Measurements from ENCODE around the gene GIPC1.

GIPC1 gene

GRCh38 chr19:14494411-14494810 lies 1.5 kb downstream of the GIPC1 start:
- DNase-seq, result no peak

GRCh38 chr19:14492756-14493337 lies 3.1 kb downstream of the GIPC1 start:
- DNase-seq, result no peak

GRCh38 chr19:14487370-14488125 lies 8.4 kb downstream of the GIPC1 start:
- DNase-seq, result no peak

- no peak for DNase-seq
Measured at GRCh38 chr19:14482172-14482941, 13.6 kb downstream of the GIPC1 start.

- DNase-seq, result no peak
Measured at GRCh38 chr19:14480700-14481079, 15.2 kb downstream of the GIPC1 start.

- DNase-seq, result peak; percentile 82
Measured at GRCh38 chr19:14479975-14480699, 15.8 kb downstream of the GIPC1 start.

GRCh38 chr19:14479309-14479974 lies 16.5 kb downstream of the GIPC1 start:
- no peak for DNase-seq

- no peak for DNase-seq
Measured at GRCh38 chr19:14478113-14478545, 17.8 kb downstream of the GIPC1 start.

GRCh38 chr19:14477418-14478112 lies 18.4 kb downstream of the GIPC1 start:
- DNase-seq, result no peak

- no peak for DNase-seq
Measured at GRCh38 chr19:14476673-14477401, 19.1 kb downstream of the GIPC1 start.

- DNase-seq, result no peak
Measured at GRCh38 chr19:14476327-14476672, 19.6 kb downstream of the GIPC1 start.

- peak; percentile 68 for DNase-seq
Measured at GRCh38 chr19:14475251-14476073, 20.5 kb downstream of the GIPC1 start, which contains the start of gene PTGER1. Gene PTGER1, minus strand, starts transcription at chr19:14475354. Its CDS starts 1,034 bp downstream, at chr19:14474320.

- DNase-seq, result no peak
Measured at GRCh38 chr19:14474827-14475226, 21.1 kb downstream of the GIPC1 start.

- no peak for DNase-seq
Measured at GRCh38 chr19:14473978-14474578, 21.8 kb downstream of the GIPC1 start.

GRCh38 chr19:14473073-14473977 lies 22.6 kb downstream of the GIPC1 start:
- DNase-seq, result no peak

GRCh38 chr19:14472202-14472938 lies 23.6 kb downstream of the GIPC1 start:
- DNase-seq, result peak; percentile 91

- no peak for DNase-seq
Measured at GRCh38 chr19:14471436-14472187, 24.3 kb downstream of the GIPC1 start.

Measured in activated CD4-positive, alpha-beta T cell treated with anti-CD3 and anti-CD28 coated beads for 48 hours (primary cell).